SK-N-MC (cell line): Measurements from ENCODE around the gene PODN.

Experiments
- EZH2 ChIP-seq: fragments of 200-600 bp; sonication (generic); IDR thresholded peaks from one replicate; pipeline ENCODE4 v1.6.1; 2017; ENCODE audit warnings: antibody characterized with exemption
- POLR2AphosphoS5 ChIP-seq: IDR thresholded peaks from 2 replicates; pipeline ENCODE4 v1.6.1; 2012; ENCODE audit warnings: mild to moderate bottlenecking, low read depth, low read length, borderline replicate concordance

- TF ChIP-seq EZH2 (no peak), POLR2AphosphoS5 (no peak)
Measured at GRCh38 chr1:53048960-53049573, 12.9 kb upstream of the PODN start.
